Spleen (tissue), 7 donors: ENCODE measurements around the gene PDE2A.

Experiments
- CTCF ChIP-seq, 11 experiments: fragments of 200-600 bp in 7 of 11; fragments of 450-650 bp in 4 of 11; sonication (generic) in 4 of 11; IDR thresholded peaks in 8 of 11; conservative IDR thresholded peaks in 3 of 11; 1 replicate in 7 of 11; 2 replicates in 4 of 11; pipeline versions ENCODE4 v1.4.0 to v1.8.0; 2016 to 2021; ENCODE audit warnings: antibody characterized with exemption in 11 of 11, inconsistent platforms in 4 of 11, mild to moderate bottlenecking in 1 of 11
- POLR2A ChIP-seq, 3 donors: fragments of 450-650 bp; IDR thresholded peaks; one replicate each; pipeline ENCODE4 v1.5.1; 2017; ENCODE audit warnings: antibody characterized with exemption in 3 of 3, mild to moderate bottlenecking in 1 of 3
- POLR2AphosphoS5 ChIP-seq, 3 donors: sonication (generic); formaldehyde crosslinking; IDR thresholded peaks; one replicate each; pipeline ENCODE4 v1.5.1; 2017; ENCODE audit warnings: antibody characterized with exemption in 3 of 3
- donor health status: DM: no; HTN: no; CAD: no; lungs with moderate emphysema.
- donor health status: DM: no; HTN: no; CAD: no.
- donor health status: DM: no; HTN: no; CAD: no.

- no peak for TF ChIP-seq CTCF (IDR thresholded peaks at IDR 0.05 in 8 of 11, conservative IDR thresholded peaks at IDR 0.05 in 3 of 11)
- TF ChIP-seq POLR2A (IDR thresholded peaks at IDR 0.05): no peak
- TF ChIP-seq POLR2AphosphoS5 (IDR thresholded peaks at IDR 0.05): peak in 1 of 3 donors; percentile 27
Observed at GRCh38 chr11:72606748-72607468, 67.3 kb downstream of the PDE2A start.
